DOHH2 (cell line): Measurements from ENCODE around the gene PKIG.

Experiments used
- H3F3A ChIP-seq: fragments of 200-600 bp; sonication (generic), shearing (Covaris generic); 2 replicates; pipeline ENCODE4 v1.6.0; 2016; ENCODE audit warnings: antibody characterized with exemption, mild to moderate bottlenecking; ENCODE audit not compliant: control insufficient read depth, insufficient read depth
- H3K27ac ChIP-seq: fragments of 200-600 bp; sonication (generic); 2 replicates; pipeline ENCODE4 v1.5.1; 2014; ENCODE audit warnings: low read depth, mild to moderate bottlenecking, low read length, moderate library complexity
- H3K27me3 ChIP-seq: fragments of 200-600 bp; sonication (generic); 2 replicates; pipeline ENCODE4 v1.6.1; 2014; ENCODE audit warnings: mild to moderate bottlenecking, low read length, mixed read lengths; ENCODE audit not compliant: control insufficient read depth
- H3K36me3 ChIP-seq: fragments of 200-600 bp; sonication (generic); 2 replicates; pipeline ENCODE4 v1.6.1; 2014; ENCODE audit warnings: mild to moderate bottlenecking, low read length, moderate library complexity, mixed read lengths; ENCODE audit not compliant: control insufficient read depth
- H3K4me1 ChIP-seq: fragments of 200-600 bp; sonication (generic); 2 replicates; pipeline ENCODE4 v1.6.1; 2014; ENCODE audit warnings: mild to moderate bottlenecking, low read length, mixed read lengths; ENCODE audit not compliant: control insufficient read depth
- H3K4me2 ChIP-seq: fragments of 200-600 bp; sonication (generic); 2 replicates; pipeline ENCODE4 v1.6.0; 2014; ENCODE audit warnings: mild to moderate bottlenecking, low read length, moderate library complexity
- H3K4me3 ChIP-seq: fragments of 200-600 bp; sonication (generic); 2 replicates; pipeline ENCODE4 v1.5.1; 2014; ENCODE audit warnings: mild to moderate bottlenecking, low read length, mixed read lengths
- H3K79me2 ChIP-seq: fragments of 200-600 bp; sonication (generic); 2 replicates; pipeline ENCODE4 v1.6.1; 2014; ENCODE audit warnings: mild to moderate bottlenecking, low read length, mixed read lengths; ENCODE audit not compliant: control insufficient read depth
- H3K9me2 ChIP-seq: fragments of 200-600 bp; sonication (generic); replicated peaks from 2 replicates; pipeline ENCODE4 v1.6.1; 2014; ENCODE audit warnings: mild to moderate bottlenecking, low read length, mixed read lengths; ENCODE audit not compliant: control insufficient read depth
- H3K9me3 ChIP-seq: fragments of 200-600 bp; sonication (generic); 2 replicates; pipeline ENCODE4 v1.6.1; 2014; ENCODE audit warnings: antibody characterized with exemption, low read length, mixed read lengths; ENCODE audit not compliant: control insufficient read depth, insufficient read depth
- H4K20me1 ChIP-seq: fragments of 200-600 bp; sonication (generic); 2 replicates; pipeline ENCODE4 v1.6.0; 2014; ENCODE audit warnings: low read depth, mild to moderate bottlenecking, antibody characterized with exemption, low read length, moderate library complexity; ENCODE audit not compliant: control insufficient read depth, insufficient read depth
- CTCF ChIP-seq: fragments of 200-600 bp; sonication (generic); IDR thresholded peaks from one replicate; pipeline ENCODE4 v1.5.1; 2014; ENCODE audit warnings: antibody characterized with exemption, mild to moderate bottlenecking, low read depth, low read length; ENCODE audit not compliant: poor library complexity, severe bottlenecking
- EZH2phosphoT487 ChIP-seq: fragments of 200-600 bp; sonication (generic); IDR thresholded peaks from 2 replicates; pipeline ENCODE4 v1.6.1; 2017; ENCODE audit warnings: borderline replicate concordance, mild to moderate bottlenecking, antibody characterized with exemption, low read length, moderate library complexity, mixed read lengths

Gene PKIG

GRCh38 chr20:44626278-44626677 lies 43.9 kb downstream of the PKIG start:
- peaks cover 12% of the 10 kb centered on the region; the same call in 1 of the 2 replicates for H3K9me3 ChIP-seq
- TF ChIP-seq EZH2phosphoT487 = no peak
- no peaks in the 10 kb centered on the region for H4K20me1 ChIP-seq
- no peaks in the 10 kb centered on the region for H3K4me1 ChIP-seq
- no peak overlapping the region for H3K4me2 ChIP-seq
- no peak overlapping the region for H3K4me3 ChIP-seq
- no peaks in the 10 kb centered on the region for H3K27me3 ChIP-seq
- H3K9me2 ChIP-seq = no peaks in the 10 kb centered on the region
- H3K36me3 ChIP-seq = peaks cover 24% of the 10 kb centered on the region
- no peaks in the 10 kb centered on the region for H3F3A ChIP-seq
- H3K79me2 ChIP-seq = no peaks in the 10 kb centered on the region
- H3K27ac ChIP-seq = no peak overlapping the region

- Histone ChIP-seq H4K20me1 (no peaks in the 10 kb centered on the region), H3K4me3 (no peak overlapping the region), H3K79me2 (no peaks in the 10 kb centered on the region), H3K9me3 (peaks cover 10% of the 10 kb centered on the region; the same call in 1 of the 2 replicates), H3F3A (no peaks in the 10 kb centered on the region), H3K36me3 (peaks cover 14% of the 10 kb centered on the region), H3K27ac (no peak overlapping the region), H3K4me2 (no peak overlapping the region), H3K4me1 (peaks cover 6% of the 10 kb centered on the region), H3K9me2 (no peaks in the 10 kb centered on the region), H3K27me3 (no peaks in the 10 kb centered on the region)
- TF ChIP-seq EZH2phosphoT487 (no peak), CTCF (no peak)
Observed at GRCh38 chr20:44627364-44628010, 45.1 kb downstream of the PKIG start.

GRCh38 chr20:44629017-44629385 lies 46.6 kb downstream of the PKIG start:
- Histone ChIP-seq H3K9me3 (no peaks in the 10 kb centered on the region), H3K4me3 (no peak overlapping the region), H3K9me2 (no peaks in the 10 kb centered on the region), H3K79me2 (no peaks in the 10 kb centered on the region), H3K36me3 (peaks cover 4% of the 10 kb centered on the region; the same call in 1 of the 2 replicates), H4K20me1 (no peaks in the 10 kb centered on the region), H3K27ac (no peak overlapping the region), H3K4me1 (peaks cover 7% of the 10 kb centered on the region), H3F3A (no peaks in the 10 kb centered on the region), H3K27me3 (no peaks in the 10 kb centered on the region), H3K4me2 (no peak overlapping the region)
- TF ChIP-seq CTCF (no peak), EZH2phosphoT487 (no peak)

DNA sequence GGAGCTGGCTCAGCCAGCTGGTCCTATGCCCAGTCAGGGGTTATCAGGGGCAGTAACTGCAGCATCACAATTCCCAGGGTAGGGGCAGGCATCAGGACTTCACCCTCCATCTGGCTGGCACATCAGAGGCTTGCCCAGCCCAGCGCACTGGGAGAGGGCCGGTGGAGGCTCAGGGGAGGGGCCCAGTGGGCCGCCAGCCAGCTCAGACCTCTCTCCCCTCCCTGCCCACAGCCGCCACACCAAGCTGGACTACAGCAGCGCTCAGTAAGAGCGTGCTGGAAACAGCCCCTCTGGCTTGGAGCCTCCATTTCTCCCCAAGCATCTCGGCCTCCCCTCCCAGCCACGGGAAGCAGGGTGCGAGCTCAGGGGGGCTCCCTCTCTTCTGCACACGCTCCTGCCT lies 47.2 kb downstream of the PKIG start:
- no peaks in the 10 kb centered on the region for H4K20me1 ChIP-seq
- no peaks in the 10 kb centered on the region for H3K79me2 ChIP-seq
- H3K4me1 ChIP-seq = peaks cover 7% of the 10 kb centered on the region
- no peak for TF ChIP-seq CTCF
- no peak for TF ChIP-seq EZH2phosphoT487
- no peaks in the 10 kb centered on the region for H3K9me2 ChIP-seq
- no peaks in the 10 kb centered on the region for H3K9me3 ChIP-seq
- H3K27me3 ChIP-seq = no peaks in the 10 kb centered on the region
- no peaks in the 10 kb centered on the region for H3F3A ChIP-seq
- H3K27ac ChIP-seq = no peak overlapping the region
- H3K4me3 ChIP-seq = no peak overlapping the region
- no peak overlapping the region for H3K4me2 ChIP-seq
- H3K36me3 ChIP-seq = peaks cover 3% of the 10 kb centered on the region; the same call in 1 of the 2 replicates
